HepG2 (cell line): ENCODE measurements around the gene ABAT. TPM values are rescaled to one million over a fixed set of nuclear protein-coding genes. Genes with fewer than 3 reads are reported as not detected.

ENCODE experiments used
- ATAC-seq: fragments of 200-7000 bp; cut with Tn5 transposase; 3 replicates; pipeline ENCODE4 v1.9.1; 2020; ENCODE audit warnings: mild to moderate bottlenecking, moderate library complexity
- BruUV-seq: library from RNA; stranded (reverse); fragments of 400-500 nt; replicated peaks from 2 replicates; lab custom pipeline; 2021; lab: Mats Ljungman, UMichigan
- CTCF ChIA-PET: fragments of 300-600 bp; formaldehyde crosslinking; extraction: SDS; loops from one replicate; lab custom pipeline; 2021; ENCODE audit warnings: low total read pairs, inconsistent platforms, low intra/inter-chr PET ratio; lab: Yijun Ruan, JAX
- POLR2A ChIA-PET: fragments of 350-600 bp; sonication (Branson Sonifier 250); formaldehyde crosslinking; loops from one replicate; lab custom pipeline; 2020; ENCODE audit warnings: antibody characterized with exemption, inconsistent platforms; lab: Yijun Ruan, JAX
- DNase-seq: peaks from one replicate; pipeline ENCODE4 v3.0.0-alpha.2; 2015; ENCODE audit warnings: low spot score
- FAIRE-seq: peaks from 3 replicates; lab custom pipeline; 2011; peaks lifted over from hg19 to GRCh38; lab: Jason Lieb, UNC
- H2AFZ ChIP-seq: one replicate; pipeline ENCODE4 v1.6.1; 2011; ENCODE audit warnings: low read length, inconsistent platforms
- H3K27ac ChIP-seq: fragments of 300-600 bp; 3 replicates; pipeline ENCODE4 v1.8.0; 2011; ENCODE audit warnings: mixed run types, mild to moderate bottlenecking, mixed read lengths, low read length, inconsistent platforms; ENCODE audit not compliant: insufficient read depth; ENCODE audit errors: extremely low read length
- H3K27me3 ChIP-seq, 2 experiments: fragments of 200-600 bp in 1 of 2; 2 replicates in 1 of 2; 3 replicates in 1 of 2; pipeline versions ENCODE4 v1.6.0 to v1.8.0; 2011; ENCODE audit warnings: low read length in 2 of 2, mild to moderate bottlenecking in 2 of 2, moderate library complexity in 2 of 2, inconsistent platforms in 1 of 2; ENCODE audit not compliant: insufficient read depth in 2 of 2, control insufficient read depth in 1 of 2
- H3K36me3 ChIP-seq, 2 experiments: fragments of 200-600 bp in 1 of 2; replicated peaks in 1 of 2; 2 replicates in 1 of 2; 3 replicates in 1 of 2; pipeline versions ENCODE4 v1.5.1 to v1.8.0; 2011; ENCODE audit warnings: low read length in 2 of 2, inconsistent platforms in 1 of 2; ENCODE audit not compliant: insufficient read depth in 2 of 2, control insufficient read depth in 1 of 2
- H3K4me1 ChIP-seq: 2 replicates; pipeline ENCODE4 v1.5.1; 2012; ENCODE audit warnings: low read length, inconsistent platforms; ENCODE audit not compliant: insufficient read depth
- H3K4me2 ChIP-seq: 2 replicates; pipeline ENCODE4 v1.6.0; 2011; ENCODE audit warnings: low read depth, low read length, inconsistent platforms
- H3K4me3 ChIP-seq, 3 experiments: fragments of 200-600 bp in 1 of 3; sonication (generic), shearing (Covaris generic) in 1 of 3; replicated peaks in 1 of 3; 2 replicates each; pipeline ENCODE4 v1.5.1; 2011 to 2016; ENCODE audit warnings: low read length in 3 of 3, inconsistent platforms in 2 of 3, low read depth in 2 of 3, mild to moderate bottlenecking in 2 of 3, control low read depth in 1 of 3, mixed read lengths in 1 of 3; ENCODE audit not compliant: insufficient read depth in 1 of 3
- H3K79me2 ChIP-seq: one replicate; pipeline ENCODE4 v1.6.1; 2011; ENCODE audit warnings: low read length, inconsistent platforms; ENCODE audit not compliant: insufficient read depth
- H3K9ac ChIP-seq: 2 replicates; pipeline ENCODE4 v1.6.0; 2011; ENCODE audit warnings: mild to moderate bottlenecking, low read depth, low read length, inconsistent platforms; ENCODE audit not compliant: insufficient read depth
- H3K9me3 ChIP-seq: 2 replicates; pipeline ENCODE4 v1.5.1; 2012; ENCODE audit warnings: mild to moderate bottlenecking, low read length
- H4K20me1 ChIP-seq: 2 replicates; pipeline ENCODE4 v1.6.0; 2011; ENCODE audit warnings: inconsistent platforms, mild to moderate bottlenecking, low read length, moderate library complexity; ENCODE audit not compliant: insufficient read depth
- ADNP ChIP-seq: sonication (generic); formaldehyde crosslinking; IDR thresholded peaks from 2 replicates; pipeline ENCODE4 v1.4.0; 2020; ENCODE audit warnings: missing genetic modification reagents
- CEBPZ ChIP-seq: IDR thresholded peaks from 2 replicates; pipeline ENCODE4 v1.6.1; 2012; ENCODE audit warnings: low read length, improper control_type of control experiment
- DNMT1 ChIP-seq: sonication (generic); formaldehyde crosslinking; IDR thresholded peaks from 2 replicates; pipeline ENCODE4 v1.5.1; 2020; ENCODE audit warnings: mild to moderate bottlenecking, missing genetic modification reagents
- HOXA3 ChIP-seq: sonication (generic); formaldehyde crosslinking; IDR thresholded peaks from 2 replicates; pipeline ENCODE4 v1.5.0; 2020; ENCODE audit warnings: missing genetic modification reagents
- MATR3 ChIP-seq: sonication (generic); formaldehyde crosslinking; IDR thresholded peaks from 2 replicates; pipeline ENCODE4 v1.4.0; 2020; ENCODE audit warnings: missing genetic modification reagents
- SRSF9 ChIP-seq: fragments of 200-400 bp; formaldehyde crosslinking; IDR thresholded peaks from 2 replicates; pipeline ENCODE4 v1.6.1; 2018; ENCODE audit warnings: borderline replicate concordance, mild to moderate bottlenecking, low read depth, low read length; ENCODE audit not compliant: insufficient read depth, poor library complexity, severe bottlenecking
- XBP1 ChIP-seq: sonication (generic); formaldehyde crosslinking; IDR thresholded peaks from 2 replicates; pipeline ENCODE4 v1.5.0; 2020; ENCODE audit warnings: missing genetic modification reagents
- YEATS2 ChIP-seq: sonication (generic); formaldehyde crosslinking; IDR thresholded peaks from 2 replicates; pipeline ENCODE4 v1.4.0; 2020; ENCODE audit warnings: missing genetic modification reagents, borderline replicate concordance
- ZGPAT ChIP-seq: IDR thresholded peaks from 2 replicates; pipeline ENCODE4 v1.6.1; 2016; ENCODE audit warnings: mild to moderate bottlenecking
- ZMYM3 ChIP-seq: sonication (generic); formaldehyde crosslinking; IDR thresholded peaks from 2 replicates; pipeline ENCODE4 v1.5.1; 2020; ENCODE audit warnings: mild to moderate bottlenecking, missing genetic modification reagents
- ZNF207 ChIP-seq: fragments of 450-650 bp; IDR thresholded peaks from 2 replicates; pipeline ENCODE4 v1.6.1; 2016; ENCODE audit warnings: antibody characterized with exemption, borderline replicate concordance
- ZNF292 ChIP-seq: sonication (generic); formaldehyde crosslinking; IDR thresholded peaks from 2 replicates; pipeline ENCODE4 v1.8.1; 2022; ENCODE audit warnings: mild to moderate bottlenecking, low read depth, missing genetic modification reagents, borderline replicate concordance
- ZNF629 ChIP-seq: sonication (generic); formaldehyde crosslinking; conservative IDR thresholded peaks from 2 replicates; pipeline ENCODE4 v1.5.0; 2020; ENCODE audit warnings: missing genetic modification reagents
- ZNF678 ChIP-seq: sonication (generic); formaldehyde crosslinking; IDR thresholded peaks from 2 replicates; pipeline ENCODE4 v1.4.0; 2020; ENCODE audit warnings: mild to moderate bottlenecking, missing genetic modification reagents
- ZNF724P ChIP-seq: sonication (generic); formaldehyde crosslinking; IDR thresholded peaks from 2 replicates; pipeline ENCODE4 v1.8.0; 2022; ENCODE audit warnings: missing genetic modification reagents, borderline replicate concordance
- ZNF766 ChIP-seq: sonication (generic); formaldehyde crosslinking; IDR thresholded peaks from 2 replicates; pipeline ENCODE4 v1.5.0; 2020; ENCODE audit warnings: missing genetic modification reagents, borderline replicate concordance
- WGBS: methylation state at CpG from one replicate; pipeline ENCODE4 v1.1.6; 2017; ENCODE audit warnings: low lambda C conversion rate; 5-methylcytosine and 5-hydroxymethylcytosine counted together
- in situ Hi-C: cut with HindIII; loops from 2 replicates; pipeline ENCODE4 v1.10.0; 2017; ENCODE audit warnings: low pct_unique_long_range_greater_than_20kb; ENCODE audit not compliant: extremely low pct_ligation_motif_present
- intact Hi-C: fragments of 100-400 bp; cut with micrococcal nuclease; formaldehyde crosslinking; loops from one replicate; pipeline ENCODE4 v1.10.0; 2022; ENCODE audit not compliant: unreplicated experiment
- polyA plus RNA-seq, 8 experiments: library from polyadenylated mRNA; depleted of rRNA in 3 of 8; stranded (reverse) in 7 of 8; unstranded in 1 of 8; fragments of >200 nt; fragmentation: Illumina TruSeq in 4 of 8; extraction: Trizol in 4 of 8; gene quantifications; 2 replicates each; pipeline versions ENCODE4 v1.2.1 to v1.2.3, GENCODE V29; 2011 to 2016; ENCODE audit warnings: low read depth in 4 of 8, missing spikeins in 1 of 8, mixed read lengths in 1 of 8; ENCODE audit not compliant: insufficient read depth in 1 of 8
- total RNA-seq, 5 experiments: library from RNA; depleted of rRNA; stranded (reverse); fragments of >200 nt; fragmentation: Illumina TruSeq; extraction: Trizol; gene quantifications; 2 replicates each; pipeline ENCODE4 v1.2.3, GENCODE V29; 2016; ENCODE audit warnings: low read depth in 1 of 5

Gene ABAT
- total and polyA plus RNA-seq, 2 of the 13 experiments (the other 11 are each of a cell fraction or from before 2014, with no cell fraction given), result 47.6 to 97.3 TPM

GRCh38 chr16:8739151-8739550 lies 64.7 kb downstream of the ABAT start:
- no peaks in the 10 kb centered on the region for H3K9me3 ChIP-seq
- no peak for TF ChIP-seq SRSF9
- TF ChIP-seq ZNF678 (CRISPR knock-in tag), result no peak
- TF ChIP-seq XBP1 (CRISPR knock-in tag), result no peak
- TF ChIP-seq ZNF724P (CRISPR knock-in tag), result no peak
- TF ChIP-seq ZNF766 (CRISPR knock-in tag), result no peak
- 0 out of 2 replicates have a peak, but pooled peaks have one; percentile 58 for TF ChIP-seq ADNP
- no peak for TF ChIP-seq ZNF292 (CRISPR knock-in tag)
- no peak for TF ChIP-seq DNMT1 (CRISPR knock-in tag)
- TF ChIP-seq ZGPAT (CRISPR knock-in tag), result no peak
- TF ChIP-seq ZMYM3 (CRISPR knock-in tag), result peak; percentile 58
- TF ChIP-seq CEBPZ, result no peak
- TF ChIP-seq ZNF629 (CRISPR knock-in tag), result peak; percentile 91
- TF ChIP-seq YEATS2, result no peak
- no peak for TF ChIP-seq ZNF207
- no peak for TF ChIP-seq MATR3 (CRISPR knock-in tag)
- no peak for TF ChIP-seq HOXA3
- TF ChIP-seq, all 625 proteins: peak for 3
- Histone ChIP-seq H3K4me2 (no peak overlapping the region), H3K9ac (no peak overlapping the region), H3K4me1 (peaks cover 34% of the 10 kb centered on the region), H3K27me3 (no peaks in the 10 kb centered on the region), H4K20me1 (no peaks in the 10 kb centered on the region), H2AFZ (no peak overlapping the region), H3K27ac (no peak overlapping the region), H3K36me3 (peaks cover 3 to 12% of the 10 kb centered on the region in 2 experiments; a peak in 3 of 5 replicates), H3K4me3 (no peak overlapping the region), H3K79me2 (no peaks in the 10 kb centered on the region)
- in situ Hi-C loops (no loop called here), intact Hi-C loops (no loop called here)
- WGBS, result 82% methylated on average over 6 of the region's 6 CpGs
- ATAC-seq (no peak), DNase-seq (no peak), FAIRE-seq (no peak)
- ChIA-PET CTCF (no interaction called here), POLR2A (no interaction called here)
- no TSS peak for BruUV-seq
